Amniotic epithelial cell (primary cell): ENCODE data around the gene INF2.

Experiments used
- DNase-seq: peaks from one replicate; pipeline ENCODE4 v3.0.0-alpha.2; 2010; ENCODE audit warnings: low read depth

INF2 gene

GRCh38 chr14:104689881-104690711 is 678 bp downstream of the INF2 start:
- no peak for DNase-seq

- no peak for DNase-seq
Observed at GRCh38 chr14:104690861-104691455, 1.5 kb downstream of the INF2 start.

GRCh38 chr14:104691546-104692260 is 2.3 kb downstream of the INF2 start:
- DNase-seq, result no peak

GRCh38 chr14:104692261-104692938 is 3.0 kb downstream of the INF2 start:
- DNase-seq, result no peak

- DNase-seq, result no peak
Observed at GRCh38 chr14:104692939-104693315, 3.5 kb downstream of the INF2 start.

- no peak for DNase-seq
Observed at GRCh38 chr14:104693482-104694431, 4.3 kb downstream of the INF2 start.

GRCh38 chr14:104694475-104694950 is 5.1 kb downstream of the INF2 start:
- peak; percentile 21 for DNase-seq

GRCh38 chr14:104694991-104695659 is 5.7 kb downstream of the INF2 start:
- DNase-seq, result no peak

GRCh38 chr14:104695660-104696000 is 6.2 kb downstream of the INF2 start:
- DNase-seq, result no peak

GRCh38 chr14:104696671-104697316 is 7.4 kb downstream of the INF2 start:
- no peak for DNase-seq

- no peak for DNase-seq
Observed at GRCh38 chr14:104697317-104697703, 7.9 kb downstream of the INF2 start.

GRCh38 chr14:104697892-104698583 is 8.6 kb downstream of the INF2 start:
- DNase-seq, result no peak

- no peak for DNase-seq
Observed at GRCh38 chr14:104698688-104699425, 9.4 kb downstream of the INF2 start.

- no peak for DNase-seq
Observed at GRCh38 chr14:104699426-104699748, 10.0 kb downstream of the INF2 start.

GRCh38 chr14:104700225-104700651 is 10.8 kb downstream of the INF2 start:
- DNase-seq, result no peak

GRCh38 chr14:104700747-104701217 is 11.4 kb downstream of the INF2 start:
- DNase-seq, result no peak

GRCh38 chr14:104701383-104702076 is 12.1 kb downstream of the INF2 start:
- no peak for DNase-seq

GRCh38 chr14:104702106-104702505 is 12.7 kb downstream of the INF2 start:
- no peak for DNase-seq
